Measurements from ENCODE around the gene FAM177A1.

DNA sequence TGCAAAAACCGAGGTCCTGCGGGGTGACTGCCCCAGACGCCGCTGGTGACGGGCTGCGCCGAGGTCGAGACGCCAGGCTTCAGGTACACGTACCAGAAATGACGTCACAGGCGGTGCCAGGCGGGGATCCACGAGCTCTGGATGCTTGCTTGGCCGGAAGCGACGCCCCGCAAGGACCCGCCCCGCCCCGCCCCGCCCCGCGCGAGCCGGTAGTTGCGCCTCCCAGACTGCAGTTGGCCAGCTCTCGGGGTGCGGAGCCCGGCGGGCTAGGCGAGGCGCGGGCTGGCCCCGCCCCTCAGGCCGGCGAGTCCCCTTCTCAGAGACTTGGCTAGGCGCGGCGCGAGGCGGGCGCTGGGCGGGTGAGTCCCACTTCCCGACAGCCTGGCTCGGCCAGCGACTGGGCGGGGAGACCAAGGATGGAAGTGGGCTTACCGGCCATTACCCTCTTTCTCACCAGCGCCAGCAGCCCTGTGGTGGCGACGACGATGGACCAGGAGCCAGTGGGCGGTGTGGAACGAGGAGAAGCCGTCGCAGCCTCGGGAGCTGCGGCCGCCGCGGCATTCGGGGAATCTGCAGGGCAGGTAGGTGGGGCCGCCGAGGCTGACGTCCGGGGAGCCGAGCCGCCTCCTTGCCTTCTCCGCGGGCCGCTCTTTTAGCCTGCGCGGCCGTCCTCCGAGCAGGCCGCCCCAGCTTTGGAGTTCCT, at the start of gene FAM177A1:
- TF ChIP-seq POLR2AphosphoS5 (IDR thresholded peaks at IDR 0.05; ENCODE audit: low read depth, low read length) (peak; percentile 89), SPI1 (IDR thresholded peaks at IDR 0.05; ENCODE audit: low read depth, low read length) (no peak), POLR2A (IDR thresholded peaks at IDR 0.05; ENCODE audit: low read depth, low read length) (peak; percentile 86), TAF1 (IDR thresholded peaks at IDR 0.05; ENCODE audit: low read depth, low read length) (no peak; the same call in 1 of the 2 replicates)
